HG03175 (cell line): ENCODE measurements around the gene CDK14.

Experiments used
- ATAC-seq: cut with Tn5 transposase; IDR thresholded peaks from one replicate; pipeline ENCODE4 v1.9.1; 2021; ENCODE audit warnings: mild to moderate bottlenecking, moderate library complexity; ENCODE audit not compliant: unreplicated experiment

Gene CDK14

DNA sequence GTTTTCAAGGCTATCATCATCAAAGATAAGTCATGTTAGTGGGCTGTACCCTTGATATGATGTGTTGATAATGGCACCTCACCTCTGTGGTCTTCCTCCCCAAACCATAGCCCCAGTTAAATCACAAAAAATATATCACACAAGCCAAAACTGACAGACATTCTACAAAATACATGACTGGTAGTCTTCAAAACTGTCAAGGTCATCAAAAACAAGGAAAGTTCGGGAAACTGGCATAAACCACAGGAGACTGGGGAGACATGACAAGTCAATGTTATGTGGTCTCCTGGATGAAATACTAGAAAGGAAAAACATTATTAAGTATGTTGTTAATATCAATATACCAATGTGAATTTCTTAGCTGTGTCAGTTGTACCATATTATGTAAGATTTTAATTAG is 388.6 kb downstream of the CDK14 start:
- no peak for ATAC-seq

GRCh38 chr7:90988516-90988915 is 392.4 kb downstream of the CDK14 start:
- no peak for ATAC-seq

DNA sequence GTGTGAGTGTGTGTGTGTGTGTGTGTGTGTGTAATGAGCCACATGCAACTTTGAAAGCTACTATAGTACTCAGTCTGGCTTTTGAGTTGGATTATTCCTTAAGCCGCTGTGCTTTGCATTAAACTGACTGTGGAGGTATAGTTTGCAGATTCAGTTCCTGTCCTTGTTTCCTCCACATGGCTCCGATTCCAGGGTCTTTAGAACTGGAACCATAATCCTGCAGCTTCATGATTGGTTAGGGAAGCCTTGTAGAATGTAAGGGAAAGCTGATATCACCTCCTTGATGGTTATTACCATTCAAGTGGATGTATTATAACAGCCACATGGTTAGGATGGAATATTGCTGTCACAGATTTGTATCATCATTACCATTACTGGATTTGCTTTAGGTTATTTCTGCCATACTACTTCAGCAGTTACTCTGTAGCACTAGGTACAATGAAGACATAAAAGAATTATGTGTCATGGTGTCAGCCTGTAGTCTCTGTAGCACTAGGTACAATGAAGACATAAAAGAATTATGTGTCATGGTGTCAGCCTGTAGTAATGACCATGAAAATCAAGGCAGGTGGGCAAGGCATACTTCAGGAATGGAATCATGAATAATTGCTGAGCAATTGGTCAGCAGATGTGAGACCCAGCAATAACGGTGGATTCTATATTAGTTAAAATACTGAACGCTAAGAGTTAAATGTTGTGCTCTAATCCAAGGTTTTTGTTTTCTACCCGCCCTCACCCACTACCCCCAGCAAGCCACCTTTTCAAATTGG is 393.1 kb downstream of the CDK14 start:
- ATAC-seq: no peak

DNA sequence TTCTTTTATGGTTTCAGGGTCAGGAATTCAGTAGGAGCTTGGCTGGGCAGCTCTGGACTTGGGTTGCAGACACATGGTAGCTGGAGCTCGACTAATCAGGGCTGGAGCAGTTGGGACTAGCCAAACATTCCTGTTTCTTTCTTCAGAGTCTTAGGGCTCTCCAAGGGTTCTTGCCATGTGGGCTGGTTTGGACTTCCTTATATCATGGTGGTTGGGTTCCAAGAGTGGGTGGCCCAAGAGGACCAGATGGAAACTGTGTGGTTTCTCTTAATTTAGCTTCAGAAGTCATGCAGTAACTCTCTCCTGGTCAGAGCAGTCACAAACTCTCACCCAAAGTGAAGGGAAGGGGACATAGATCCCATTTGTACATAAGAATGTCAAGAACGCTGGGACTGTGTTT is 398.0 kb downstream of the CDK14 start:
- ATAC-seq: no peak

- no peak for ATAC-seq
Observed at GRCh38 chr7:90994601-90995000, 398.5 kb downstream of the CDK14 start.

DNA sequence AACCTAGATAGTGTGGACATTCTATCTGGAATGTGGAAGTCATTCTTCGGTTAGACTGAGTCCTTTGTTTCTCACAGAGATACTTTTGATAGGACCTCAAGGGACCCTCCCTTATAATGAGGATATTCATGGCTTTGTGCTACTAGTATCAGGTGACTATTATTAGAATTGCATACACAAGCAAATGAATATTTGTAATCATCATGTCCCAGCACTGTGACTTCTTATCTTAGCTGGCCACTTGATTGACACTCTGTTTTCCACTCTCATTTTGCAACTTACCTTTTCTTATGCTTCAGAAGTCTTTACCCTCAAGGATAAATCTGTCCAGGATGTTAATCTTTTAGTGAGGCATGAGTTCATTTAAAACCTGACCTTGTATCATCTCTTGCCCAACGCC is 399.9 kb downstream of the CDK14 start:
- no peak for ATAC-seq

DNA sequence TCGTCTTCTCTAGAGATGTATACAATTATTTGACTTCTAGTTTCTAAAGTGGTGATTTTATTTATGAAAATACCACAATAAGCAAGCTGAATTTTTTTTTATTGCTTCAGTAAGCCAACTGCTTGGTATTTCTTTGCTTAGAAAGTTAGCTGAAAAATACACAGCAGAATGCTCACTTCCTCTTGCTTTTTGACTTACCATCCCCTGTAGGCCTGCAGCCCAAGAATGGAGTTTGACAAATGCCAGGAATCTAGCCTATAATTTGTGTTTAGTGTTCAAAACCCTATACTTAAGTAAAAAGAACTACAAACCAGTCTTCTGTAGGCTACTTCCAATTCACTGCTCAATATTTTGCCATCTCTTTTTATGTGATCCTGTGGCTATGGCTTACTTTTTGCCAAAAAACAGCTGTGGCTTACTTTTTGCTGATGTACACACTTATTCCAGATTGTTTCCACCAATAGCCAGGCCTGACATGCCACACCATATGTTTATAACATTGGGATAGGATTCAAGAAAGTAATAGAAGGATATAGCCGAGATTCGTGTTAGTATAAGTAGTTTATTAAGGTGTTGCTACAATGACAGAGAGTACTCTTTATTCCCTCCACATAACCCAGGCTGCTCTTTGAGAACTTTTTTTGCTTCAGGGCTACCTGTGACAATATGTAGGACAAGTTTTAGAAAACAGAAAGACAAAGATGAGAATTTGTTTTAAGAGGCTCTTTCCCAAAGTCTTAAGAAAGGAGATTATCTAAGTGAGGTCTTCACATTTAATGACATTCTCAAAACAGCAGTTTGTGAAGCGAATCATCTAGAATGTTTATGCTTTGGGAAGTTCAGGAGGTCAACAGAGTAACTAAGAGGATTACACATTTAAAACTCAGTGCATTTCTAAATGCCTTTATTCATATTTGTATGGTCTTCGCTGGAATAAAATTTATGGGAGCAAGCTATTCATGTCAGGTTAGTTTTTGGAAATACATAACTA is 404.2 kb downstream of the CDK14 start:
- ATAC-seq: no peak

- ATAC-seq: no peak
Observed at GRCh38 chr7:91005024-91005423, 408.9 kb downstream of the CDK14 start.

GRCh38 chr7:91005841-91006240 is 409.7 kb downstream of the CDK14 start:
- no peak for ATAC-seq

- no peak for ATAC-seq
Observed at GRCh38 chr7:91007371-91007770, 411.2 kb downstream of the CDK14 start.

DNA sequence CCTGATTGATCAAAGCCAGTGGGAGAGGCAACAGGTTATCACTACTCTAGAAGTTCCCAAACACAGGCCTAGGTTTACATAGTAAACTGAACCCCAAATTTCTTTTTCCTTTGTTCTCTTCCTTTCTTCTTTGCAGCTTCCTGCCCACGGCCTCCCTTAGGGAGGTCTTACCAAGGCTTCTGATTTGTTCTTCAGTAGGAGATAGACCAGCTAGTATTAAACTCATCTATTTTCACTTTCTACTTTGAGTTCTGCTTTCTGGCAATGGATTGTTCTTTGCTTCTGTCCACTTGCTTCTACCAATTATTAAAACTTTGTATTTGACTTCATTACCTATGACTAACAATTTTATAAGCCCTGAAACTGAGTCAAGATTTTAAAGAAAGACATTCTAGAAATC is 417.0 kb downstream of the CDK14 start:
- ATAC-seq: no peak

DNA sequence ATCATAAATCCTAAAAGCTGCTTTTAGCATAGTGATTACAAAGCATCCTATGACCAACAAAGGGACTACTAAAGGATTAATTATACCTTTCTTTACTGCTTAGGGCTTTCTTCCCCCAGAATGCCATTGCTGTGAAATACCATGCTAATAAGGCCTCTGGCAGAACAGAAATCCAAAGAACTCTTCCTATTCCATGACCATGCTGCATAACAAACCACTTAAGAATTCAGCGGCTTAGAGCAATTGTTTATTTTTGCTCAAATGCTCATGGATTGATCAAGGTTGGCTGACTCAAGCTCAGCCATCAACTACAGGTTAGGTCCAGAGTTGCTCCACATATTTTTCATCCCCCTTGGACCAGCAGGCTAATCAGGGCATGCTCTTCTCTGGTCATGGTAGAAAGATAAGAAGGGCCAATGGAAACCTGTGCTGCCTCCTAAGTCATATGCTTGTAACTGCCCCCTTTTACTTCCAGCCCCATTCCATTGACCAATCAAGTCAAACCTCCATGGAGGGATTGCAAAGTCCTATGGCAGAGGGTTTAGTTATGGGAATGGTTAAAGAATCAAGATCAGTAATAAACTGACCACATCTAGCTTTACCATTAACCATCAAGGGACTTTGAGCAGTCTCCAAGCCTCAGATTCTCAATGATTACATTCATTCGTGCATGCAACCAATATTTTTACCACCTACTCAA is 423.7 kb downstream of the CDK14 start:
- no peak for ATAC-seq

GRCh38 chr7:91020636-91021385 is 424.7 kb downstream of the CDK14 start:
- ATAC-seq: no peak

DNA sequence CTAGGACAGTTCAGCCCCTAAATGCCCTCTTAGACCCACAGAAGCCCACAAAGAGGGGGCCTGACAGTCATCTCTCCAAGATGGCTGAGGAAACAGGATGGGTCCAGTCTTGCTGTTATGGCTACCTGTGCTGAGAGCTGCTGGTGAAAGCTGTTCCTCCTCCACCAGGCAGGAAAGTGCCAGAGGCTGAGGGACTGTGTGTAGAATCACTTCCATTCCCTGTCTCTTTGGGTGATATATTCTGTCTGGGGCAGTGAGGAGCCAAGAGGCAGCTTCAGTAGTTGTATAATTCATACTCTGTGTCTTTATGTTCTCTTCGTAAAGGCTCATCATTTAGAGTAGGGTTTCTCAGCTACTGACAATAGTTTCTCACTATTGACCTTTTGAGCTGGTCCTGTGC is 425.8 kb downstream of the CDK14 start:
- no peak for ATAC-seq

DNA sequence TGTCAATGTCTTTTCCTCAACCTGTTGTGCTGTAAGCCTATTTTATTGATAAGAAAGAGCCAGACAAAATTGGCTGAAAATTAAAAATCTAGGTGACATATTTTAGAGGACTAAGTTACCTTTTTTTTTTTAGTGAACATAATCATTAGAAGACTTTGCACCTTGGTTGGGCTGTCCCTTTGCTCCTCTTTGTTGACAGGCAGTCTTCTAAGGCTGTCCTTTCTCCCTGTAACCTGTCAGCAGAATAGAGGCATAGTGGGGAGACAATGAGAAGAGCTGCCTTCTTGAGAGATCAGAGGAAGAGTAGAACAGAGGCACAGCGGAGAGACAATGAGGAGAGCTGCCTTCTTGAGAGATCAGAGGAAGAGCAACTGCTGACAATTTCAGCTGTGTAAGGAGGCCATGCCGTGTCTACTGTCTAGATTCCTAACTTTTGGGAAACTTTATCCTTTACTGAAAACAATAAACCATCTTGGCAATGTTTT is 429.8 kb downstream of the CDK14 start:
- ATAC-seq: no peak

- ATAC-seq: no peak
Observed at GRCh38 chr7:91029688-91030087, 433.6 kb downstream of the CDK14 start.

DNA sequence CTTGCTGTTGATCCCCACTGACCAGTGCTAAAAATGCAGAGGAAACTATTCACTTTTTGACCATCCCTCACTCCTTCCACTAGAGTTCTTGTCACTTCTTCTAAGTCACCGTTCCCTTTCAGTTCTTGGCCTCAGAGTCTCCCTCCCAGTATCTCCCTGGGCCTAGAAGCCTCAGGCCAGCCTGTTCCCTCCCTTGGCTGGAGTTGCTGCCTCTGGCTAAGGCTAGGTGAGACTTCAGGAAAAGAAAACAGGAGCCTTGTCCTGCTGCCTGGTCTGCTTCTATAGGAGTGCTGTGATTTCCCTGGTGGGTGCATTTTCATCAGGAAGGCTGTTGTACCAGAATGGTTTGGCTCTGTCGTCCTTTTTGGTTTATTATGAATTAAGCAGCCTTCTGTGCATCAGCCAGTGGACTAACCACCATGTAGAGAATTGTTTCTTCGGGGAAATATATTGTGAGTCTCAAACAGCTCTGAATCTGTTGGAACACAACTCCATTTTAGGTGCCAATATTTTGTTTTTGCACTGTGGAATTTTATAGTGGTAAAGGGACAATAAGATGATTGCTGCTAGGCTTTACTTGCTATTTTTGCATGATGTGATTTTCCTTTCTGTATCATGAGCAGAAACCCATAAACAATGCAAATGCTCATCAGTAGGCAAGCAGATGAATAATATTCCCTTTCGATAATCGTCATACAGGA is 434.7 kb downstream of the CDK14 start:
- ATAC-seq: no peak

GRCh38 chr7:91031757-91032156 is 435.6 kb downstream of the CDK14 start:
- ATAC-seq: no peak

- ATAC-seq: no peak
Observed at GRCh38 chr7:91033574-91033973, 437.5 kb downstream of the CDK14 start.
